GM21717 (cell line): Measurements from ENCODE around the gene PRSS33.

Source experiments
- ATAC-seq: cut with Tn5 transposase; IDR thresholded peaks from one replicate; pipeline ENCODE4 v1.9.1; 2021; ENCODE audit warnings: mild to moderate bottlenecking, moderate library complexity; ENCODE audit not compliant: unreplicated experiment

Gene PRSS33

GRCh38 chr16:2787406-2787805, at the start of gene PRSS33:
PRSS33 (minus strand) TSS chr16:2787560; CDS start chr16:2786547, 1,013 bp downstream.
- no peak for ATAC-seq

GRCh38 chr16:2836646-2837508, 49.5 kb upstream of the PRSS33 start:
- ATAC-seq = no peak

GRCh38 chr16:2835638-2836493, 48.5 kb upstream of the PRSS33 start:
- ATAC-seq = no peak

GRCh38 chr16:2834968-2835367, 47.6 kb upstream of the PRSS33 start:
- ATAC-seq = no peak

GRCh38 chr16:2833776-2834175, 46.4 kb upstream of the PRSS33 start:
- no peak for ATAC-seq

GRCh38 chr16:2831203-2831602, 43.8 kb upstream of the PRSS33 start:
- no peak for ATAC-seq

- no peak for ATAC-seq
Measured at GRCh38 chr16:2830355-2830695, 43.0 kb upstream of the PRSS33 start.

- ATAC-seq = no peak
Measured at GRCh38 chr16:2829501-2830354, 42.4 kb upstream of the PRSS33 start, which contains the start of gene ZG16B. ZG16B (plus strand) TSS chr16:2830303; CDS start chr16:2830442, 139 bp downstream.

- no peak for ATAC-seq
Measured at GRCh38 chr16:2828876-2829430, 41.6 kb upstream of the PRSS33 start.

GRCh38 chr16:2828521-2828840, 41.1 kb upstream of the PRSS33 start:
- ATAC-seq = no peak

- ATAC-seq = no peak
Measured at GRCh38 chr16:2827831-2828520, 40.6 kb upstream of the PRSS33 start.

- ATAC-seq = no peak
Measured at GRCh38 chr16:2827374-2827791, 40.0 kb upstream of the PRSS33 start.

GRCh38 chr16:2826591-2827373, 39.4 kb upstream of the PRSS33 start:
- no peak for ATAC-seq

GRCh38 chr16:2825906-2826305, 38.5 kb upstream of the PRSS33 start:
- no peak for ATAC-seq

GRCh38 chr16:2825049-2825742, 37.8 kb upstream of the PRSS33 start:
- no peak for ATAC-seq

- ATAC-seq = no peak
Measured at GRCh38 chr16:2824626-2825025, 37.3 kb upstream of the PRSS33 start.

GRCh38 chr16:2822496-2822895, 35.1 kb upstream of the PRSS33 start:
- no peak for ATAC-seq

GRCh38 chr16:2822158-2822495, 34.8 kb upstream of the PRSS33 start:
- no peak for ATAC-seq
